ENCODE measurements around the gene KRTAP19-8.

GRCh38 chr21:31030367-31031106, 7.7 kb downstream of the KRTAP19-8 start:
- TF ChIP-seq EP300 (IDR thresholded peaks at IDR 0.05), result no peak
- no peak for TF ChIP-seq CTCF (IDR thresholded peaks at IDR 0.05)
